Measurements from ENCODE around the gene P3R3URF. TPM values are rescaled to one million over a fixed set of nuclear protein-coding genes. Genes with fewer than 3 reads are reported as not detected.

Gene P3R3URF
- total and polyA plus RNA-seq, 9 of the 15 experiments (the other 6 are each of a cell fraction or from before 2014, with no cell fraction given) = not detected

GRCh38 chr1:46173361-46173856, 2.9 kb downstream of the P3R3URF start:
- Histone ChIP-seq H3K4me1 (replicated peaks in 1 of 2; ENCODE audit: control insufficient read depth in 2 of 2, insufficient read depth in 2 of 2, low read length in 2 of 2) (peaks cover 26 to 35% of the 10 kb centered on the region in 2 experiments), H3K79me2 (ENCODE audit: control insufficient read depth, insufficient read depth, low read length) (no peaks in the 10 kb centered on the region), H3K4me3 (no peak overlapping the region), H3K9ac (ENCODE audit: insufficient read depth in 1 of 2, low read depth in 2 of 2, low read length in 2 of 2) (peak overlapping the region in 1 of 2 experiments; percentile 77; a peak in 1 of 4 replicates), H3K9me1 (ENCODE audit: control insufficient read depth, insufficient read depth, low read length) (no peaks in the 10 kb centered on the region), H3K4me2 (ENCODE audit: insufficient read depth, low read length) (peak overlapping the region; percentile 20; the same call in 1 of the 2 replicates), H3K36me3 (ENCODE audit: control insufficient read depth, insufficient read depth, low read length) (no peaks in the 10 kb centered on the region), H4K20me1 (replicated peaks; ENCODE audit: control insufficient read depth, insufficient read depth, low read length) (no peaks in the 10 kb centered on the region), H3K27ac (ENCODE audit: extremely low read depth, low read depth, low read length) (no peak overlapping the region), H2AFZ (ENCODE audit: low read depth, low read length) (peak overlapping the region; percentile 18; the same call in 1 of the 2 replicates), H3K9me3 (replicated peaks; ENCODE audit: control insufficient read depth, insufficient read depth, low read depth, low read length) (no peaks in the 10 kb centered on the region), H3K27me3 (ENCODE audit: control insufficient read depth in 2 of 2, insufficient read depth in 2 of 2, low read length in 2 of 2) (0 out of 5 replicates have a peak, but pooled peaks cover 0 to 6% of the 10 kb centered on the region in 2 experiments)
- in situ Hi-C loops (cut with MboI) = no loop called here
- POLR2A ChIA-PET = interaction anchor here (0.7 to 2.2 kb wide), 6 partner anchors 10 to 485 kb away, joined by 3 to 12 read pairs (median 4); partner anchors contain the start of gene TMEM69
- DNase-seq (ENCODE audit: extremely low read depth in 1 of 4, low spot score in 3 of 4) (peak; percentile 55 to 62 (median 60)), ATAC-seq (peak; percentile 56), FAIRE-seq (no peak)
- intact Hi-C loops (cut with micrococcal nuclease) = loop anchor here (10.0 kb wide), 1 partner anchor 289 kb away; no protein-coding TSS in a partner anchor
- 2% methylated on average over 4 of the region's 4 CpGs for WGBS (ENCODE audit: insufficient coverage, low coverage, missing lambda C conversion rate)
- CTCF ChIA-PET (ENCODE audit: low intra/inter-chr PET ratio) = interaction anchor here (0.8 to 3.0 kb wide), 2 partner anchors 133 to 136 kb away, joined by 4 to 24 read pairs; no protein-coding TSS in a partner anchor
- no TSS peak for BruUV-seq (replicated peaks)
- peak; percentile 26 for TF ChIP-seq NEUROD1 (IDR thresholded peaks at IDR 0.05; ENCODE audit: borderline replicate concordance, low read depth, low read length, partially characterized antibody)
- no peak for TF ChIP-seq SIN3B (IDR thresholded peaks at IDR 0.05; ENCODE audit: low read depth)
- TF ChIP-seq JUN (IDR thresholded peaks at IDR 0.05; ENCODE audit: borderline replicate concordance, low read depth, low read length) = peak; percentile 80
- no peak for TF ChIP-seq JUN (CRISPR knock-in tag; IDR thresholded peaks at IDR 0.05; ENCODE audit: borderline replicate concordance)
- no peak for TF ChIP-seq FOXJ2 (tag; IDR thresholded peaks at IDR 0.05)
- TF ChIP-seq ZFPM2 (CRISPR knock-in tag; IDR thresholded peaks at IDR 0.05) = no peak
- TF ChIP-seq USF2 (CRISPR knock-in tag; IDR thresholded peaks at IDR 0.05) = no peak
- TF ChIP-seq MAZ (CRISPR knock-in tag; conservative IDR thresholded peaks at IDR 0.05 in 1 of 2, IDR thresholded peaks at IDR 0.05 in 1 of 2) = no peak
- TF ChIP-seq TFE3 (CRISPR knock-in tag; IDR thresholded peaks at IDR 0.05) = no peak
- TF ChIP-seq GABPB1 (CRISPR knock-in tag; IDR thresholded peaks at IDR 0.05) = no peak
- TF ChIP-seq CAMTA2 (CRISPR knock-in tag; conservative IDR thresholded peaks at IDR 0.05) = no peak
- TF ChIP-seq TARDBP (IDR thresholded peaks at IDR 0.05) = no peak
- TF ChIP-seq SMAD2 (IDR thresholded peaks at IDR 0.05; ENCODE audit: low read depth, low read length) = no peak
- TF ChIP-seq SMARCE1 (IDR thresholded peaks at IDR 0.05) = peak; percentile 51; the same call in 1 of the 2 replicates
- no peak for TF ChIP-seq TAF1 (IDR thresholded peaks at IDR 0.05; ENCODE audit: control insufficient read depth, extremely low read depth, insufficient read depth, low read length, severe bottlenecking)
- TF ChIP-seq HDGF (IDR thresholded peaks at IDR 0.05) = peak; percentile 82; the same call in 1 of the 2 replicates
- no peak for TF ChIP-seq ZNF174 (CRISPR knock-in tag; IDR thresholded peaks at IDR 0.05)
- TF ChIP-seq CTBP1 (IDR thresholded peaks at IDR 0.05; ENCODE audit: borderline replicate concordance) = peak; percentile 85
- TF ChIP-seq GTF2B (IDR thresholded peaks at IDR 0.05; ENCODE audit: extremely low read depth, insufficient read length) = no peak
- 0 out of 2 replicates have a peak, but pooled peaks have one; percentile 24 for TF ChIP-seq FOXK1 (CRISPR knock-in tag; IDR thresholded peaks at IDR 0.05; ENCODE audit: borderline replicate concordance)
- TF ChIP-seq SMARCB1 (IDR thresholded peaks at IDR 0.05; ENCODE audit: insufficient read length, low read depth) = no peak
- TF ChIP-seq HLTF (IDR thresholded peaks at IDR 0.05) = no peak
